Tracheal epithelial cell (primary cell): Measurements from ENCODE around the gene STX19. TPM values are rescaled to one million over a fixed set of nuclear protein-coding genes. Genes with fewer than 3 reads are reported as not detected.

Experiments
- total RNA-seq: library from RNA; depleted of rRNA; stranded (reverse); fragments of >200 nt; gene quantifications from 2 replicates; pipeline ENCODE4 v1.2.1, GENCODE V29; 2014

Gene STX19, protein sequence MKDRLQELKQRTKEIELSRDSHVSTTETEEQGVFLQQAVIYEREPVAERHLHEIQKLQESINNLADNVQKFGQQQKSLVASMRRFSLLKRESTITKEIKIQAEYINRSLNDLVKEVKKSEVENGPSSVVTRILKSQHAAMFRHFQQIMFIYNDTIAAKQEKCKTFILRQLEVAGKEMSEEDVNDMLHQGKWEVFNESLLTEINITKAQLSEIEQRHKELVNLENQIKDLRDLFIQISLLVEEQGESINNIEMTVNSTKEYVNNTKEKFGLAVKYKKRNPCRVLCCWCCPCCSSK
- 0.72 and 1.3 TPM in 2 replicates for total RNA-seq

DNA sequence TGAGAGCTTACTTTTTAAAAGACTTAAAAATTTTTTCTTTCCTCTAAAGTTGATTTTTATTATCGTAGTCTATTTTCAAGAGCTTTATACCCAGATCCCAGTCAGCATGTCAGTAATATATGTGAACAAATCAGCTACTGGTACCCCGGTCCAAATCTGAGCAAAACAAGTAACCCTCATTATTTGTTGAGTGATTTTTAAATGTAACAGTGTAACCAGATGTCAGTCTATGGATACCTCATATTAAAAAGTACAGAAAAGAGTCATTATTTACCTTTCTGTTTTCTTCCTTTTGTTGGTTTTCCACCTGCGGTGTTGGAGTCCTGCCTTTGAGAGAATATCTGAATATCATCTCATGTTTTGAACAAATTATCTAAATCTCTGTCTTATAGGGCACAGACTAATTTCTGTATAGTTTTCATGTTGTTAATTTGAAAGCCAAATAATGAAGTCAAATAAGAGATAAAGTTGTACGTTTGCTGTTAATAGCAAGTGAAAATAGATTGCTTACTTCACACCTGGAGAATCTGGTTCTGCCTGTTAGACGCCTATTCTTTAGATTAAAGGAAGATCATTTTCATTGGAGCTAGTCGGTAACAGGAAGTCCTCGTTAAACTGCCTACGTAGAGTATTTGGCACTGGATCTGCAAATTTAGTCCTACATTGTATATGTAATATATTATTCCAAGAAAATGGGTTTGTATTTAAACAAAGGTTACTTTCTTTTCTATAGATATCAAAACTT, at the start of gene STX19:
Gene STX19 (minus strand): TSS at position 505 of the 745 bp plus-strand sequence. CDS start 13,328 bp downstream, outside the sequence.

GRCh38 chr3:94062513-94063404, 34.4 kb upstream of the STX19 start, which contains the start of the genes DHFR2 and NSUN3:
DHFR2 (minus strand) TSS chr3:94062916; CDS start chr3:94061511, 1,405 bp downstream.
NSUN3 (plus strand) TSS chr3:94063061; CDS start chr3:94063127, 66 bp downstream.

DNA sequence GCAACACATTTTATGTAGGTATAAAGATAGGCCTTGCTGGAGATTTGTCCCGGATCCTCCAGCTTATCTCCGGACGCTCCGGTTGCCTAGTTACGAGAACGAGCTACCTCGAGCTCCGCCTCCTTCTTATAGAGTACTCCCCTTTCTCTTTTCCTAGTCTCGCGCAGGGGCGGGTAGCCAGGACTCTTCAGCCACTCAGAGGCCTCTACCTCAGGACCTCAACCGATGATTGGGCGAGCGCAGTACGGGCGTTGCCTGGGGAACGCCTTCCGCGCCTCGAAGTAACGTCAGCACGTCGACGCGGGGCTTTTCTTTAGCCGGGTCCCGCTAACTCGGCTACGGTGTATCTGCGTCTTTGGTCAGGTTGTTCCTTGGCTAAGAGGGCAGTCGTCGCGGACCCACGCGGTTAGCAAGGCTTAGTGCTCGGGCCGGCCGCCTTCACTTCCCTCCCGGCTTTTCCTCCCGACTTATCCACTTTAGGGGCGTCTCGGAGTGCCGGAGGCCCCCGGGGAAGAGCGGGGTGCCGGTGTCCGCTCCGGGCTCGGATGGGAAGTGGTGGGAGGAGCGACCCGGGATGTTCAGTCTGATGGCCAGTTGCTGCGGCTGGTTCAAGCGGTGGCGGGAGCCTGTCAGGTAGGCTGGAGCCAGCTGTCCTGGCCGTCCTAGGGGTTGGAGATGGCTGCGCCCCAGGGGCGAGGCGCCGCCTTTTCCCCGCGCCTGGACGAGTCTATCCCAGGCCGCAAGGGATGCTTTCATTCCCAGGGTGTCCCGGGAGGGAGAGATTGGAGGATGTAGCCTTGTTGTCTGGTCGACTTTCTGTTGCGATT, 48.3 kb downstream of the STX19 start, which contains the start of gene ARL13B:
Gene ARL13B (plus strand): TSS at position 306 of the 827 bp plus-strand sequence. CDS start 269 bp downstream, at position 575.

GRCh38 chr3:93973131-93974126, 55.0 kb downstream of the STX19 start, which contains the start of gene PROS1:
PROS1 (minus strand) TSS chr3:93973896; CDS start chr3:93973749, 147 bp downstream.

Other genes with a start within 250 kb of the STX19 start
- gene PROS1, start 54.7 kb downstream of the STX19 start, total RNA-seq, result 9.2 and 9.6 TPM in 2 replicates
- 5.1 and 7.2 TPM in 2 replicates for gene ARL13B, start 48.4 kb downstream of the STX19 start, total RNA-seq
- 1.4 and 1.9 TPM in 2 replicates for gene DHFR2, start 34.3 kb upstream of the STX19 start, total RNA-seq
- 5.8 and 9.2 TPM in 2 replicates for gene NSUN3, start 34.5 kb upstream of the STX19 start, total RNA-seq